Hippocampal formation (tissue), 2 donors: ENCODE results near the gene SHQ1.
"Not testable (repeated sequence)": the region's sequence is repeated elsewhere in the genome, so short reads cannot be mapped to it uniquely, and the experiment has no call there.

Experiments used
- DNase-seq, 2 donors: peaks; one replicate each; lab custom pipeline; 2025; lab: John Stamatoyannopoulos, UW

The SHQ1 gene

GRCh38 chr3:72800869-72801268 lies 47.4 kb downstream of the SHQ1 start:
- DNase-seq, result no peak

GRCh38 chr3:72798552-72799195 lies 49.6 kb downstream of the SHQ1 start:
- DNase-seq, result no peak

- no peak for DNase-seq
Measured at GRCh38 chr3:72797773-72798543, 50.3 kb downstream of the SHQ1 start.

- no peak for DNase-seq
Measured at GRCh38 chr3:72794079-72794478, 54.2 kb downstream of the SHQ1 start.

- DNase-seq, result no peak
Measured at GRCh38 chr3:72791161-72791560, 57.1 kb downstream of the SHQ1 start.

GRCh38 chr3:72789786-72790185 lies 58.5 kb downstream of the SHQ1 start:
- DNase-seq, result no peak

GRCh38 chr3:72788232-72788631 lies 60.0 kb downstream of the SHQ1 start:
- DNase-seq, result not testable (repeated sequence)

GRCh38 chr3:72786668-72787067 lies 61.6 kb downstream of the SHQ1 start:
- no peak for DNase-seq

GRCh38 chr3:72784226-72784625 lies 64.0 kb downstream of the SHQ1 start:
- DNase-seq, result no peak

- DNase-seq, result no peak
Measured at GRCh38 chr3:72782521-72782920, 65.7 kb downstream of the SHQ1 start.

GRCh38 chr3:72769758-72770540 lies 78.3 kb downstream of the SHQ1 start:
- DNase-seq, result no peak

- DNase-seq, result no peak
Measured at GRCh38 chr3:72768936-72769335, 79.3 kb downstream of the SHQ1 start.

- peak; percentile 52 to 57 for DNase-seq
Measured at GRCh38 chr3:72768481-72768880, 79.8 kb downstream of the SHQ1 start.

GRCh38 chr3:72768006-72768441 lies 80.2 kb downstream of the SHQ1 start:
- peak; percentile 47 to 52 for DNase-seq

- DNase-seq, result no peak
Measured at GRCh38 chr3:72766866-72767265, 81.4 kb downstream of the SHQ1 start.

- no peak for DNase-seq
Measured at GRCh38 chr3:72763751-72764440, 84.3 kb downstream of the SHQ1 start.

GRCh38 chr3:72761410-72761809 lies 86.8 kb downstream of the SHQ1 start:
- DNase-seq, result no peak

GRCh38 chr3:72760225-72760624 lies 88.0 kb downstream of the SHQ1 start:
- no peak for DNase-seq

- DNase-seq, result no peak
Measured at GRCh38 chr3:72756900-72757299, 91.3 kb downstream of the SHQ1 start.

GRCh38 chr3:72754582-72754981 lies 93.7 kb downstream of the SHQ1 start:
- no peak for DNase-seq

- no peak for DNase-seq
Measured at GRCh38 chr3:72753495-72753894, 94.8 kb downstream of the SHQ1 start.

- no peak for DNase-seq
Measured at GRCh38 chr3:72750405-72750965, 97.8 kb downstream of the SHQ1 start.
